Stimulated activated naive B cell treated with anti-CD40 and anti-IgM and Interleukin-4, amounts not matched to agents 10 μg/mL and 1 μg/mL and 100 μg/mL, for 72 hours (primary cell): ENCODE measurements around the gene ALPG.
"Not testable (repeated sequence)": the region's sequence is repeated elsewhere in the genome, so short reads cannot be mapped to it uniquely, and the experiment has no call there.

Source experiments
- ATAC-seq, 2 donors: fragments of 150-1000 bp; cut with Tn5 transposase; replicated peaks; 2 replicates each; pipeline ENCODE4 v1.10.0; 2021; ENCODE audit warnings: moderate library complexity in 1 of 2
- DNase-seq: peaks from one replicate; pipeline ENCODE4 v3.0.0; 2021
- H3K27ac Mint-ChIP-seq: one replicate; pipeline ENCODE4 v1.8.0; 2022; ENCODE audit warnings: mild to moderate bottlenecking, mixed read lengths
- H3K27me3 Mint-ChIP-seq, 2 donors: one replicate each; pipeline ENCODE4 v1.8.0; 2022; ENCODE audit warnings: mixed read lengths in 2 of 2
- H3K36me3 Mint-ChIP-seq, 2 donors: one replicate each; pipeline ENCODE4 v1.8.0; 2022; ENCODE audit warnings: mixed read lengths in 2 of 2, mild to moderate bottlenecking in 1 of 2
- H3K4me1 Mint-ChIP-seq, 2 donors: one replicate each; pipeline ENCODE4 v1.8.0; 2022; ENCODE audit warnings: mixed read lengths in 2 of 2, mild to moderate bottlenecking in 1 of 2
- H3K4me3 Mint-ChIP-seq, 2 donors: one replicate each; pipeline ENCODE4 v1.8.0; 2022; ENCODE audit warnings: mild to moderate bottlenecking in 2 of 2, mixed read lengths in 2 of 2, moderate library complexity in 1 of 2
- H3K9me3 Mint-ChIP-seq, 2 donors: one replicate each; pipeline ENCODE4 v1.8.0; 2022; ENCODE audit warnings: mixed read lengths in 2 of 2, mild to moderate bottlenecking in 1 of 2

The ALPG gene

GRCh38 chr2:232406556-232407310 is at the start of gene ALPG:
ALPG (plus strand) TSS chr2:232406844; CDS start chr2:232406895, 51 bp downstream.
- no peaks in the 10 kb centered on the region for H3K36me3 Mint-ChIP-seq
- no peak within 1 kb of the TSS for H3K4me3 Mint-ChIP-seq
- no peaks in the 10 kb centered on the region for H3K9me3 Mint-ChIP-seq
- H3K27me3 Mint-ChIP-seq, result peaks cover 4 to 21% of the 10 kb centered on the region in 2 donors
- no peak within 1 kb of the TSS for H3K27ac Mint-ChIP-seq
- peaks cover under 1 to 3% of the 10 kb centered on the region in 2 donors for H3K4me1 Mint-ChIP-seq
- DNase-seq, result no peak
- ATAC-seq, result no peak

DNA sequence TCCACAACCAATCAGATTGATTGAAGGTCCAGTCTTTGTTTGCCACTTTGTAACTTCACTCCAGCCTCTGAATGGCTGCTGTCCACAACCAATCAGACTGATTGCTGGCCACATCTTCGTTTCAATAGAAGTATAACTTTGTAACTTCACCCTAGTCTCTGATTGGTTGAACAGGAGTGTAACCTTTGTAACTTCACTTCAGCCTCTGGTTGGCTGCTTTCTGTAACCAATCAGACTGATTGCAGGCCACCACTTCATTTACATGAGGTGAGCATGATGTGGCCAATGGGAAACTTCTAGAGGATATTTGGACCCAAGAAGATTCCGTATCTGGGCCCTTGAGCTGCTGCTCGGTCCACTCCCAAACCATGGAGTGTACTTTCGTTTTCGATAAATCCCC is 45.0 kb upstream of the ALPG start:
- Mint-ChIP-seq H3K36me3 (peaks cover 0 to 8% of the 10 kb centered on the region in 2 donors), H3K9me3 (peaks cover 8 to 11% of the 10 kb centered on the region in 2 donors)
- ATAC-seq, result no peak

GRCh38 chr2:232362174-232362900 is 44.3 kb upstream of the ALPG start:
- Mint-ChIP-seq H3K4me1 (peaks cover 14 to 21% of the 10 kb centered on the region in 2 donors), H3K9me3 (peaks cover 7 to 8% of the 10 kb centered on the region in 2 donors), H3K4me3 (no peak overlapping the region), H3K27ac (no peak overlapping the region), H3K36me3 (peaks cover 0 to 8% of the 10 kb centered on the region in 2 donors), H3K27me3 (peaks cover 6 to 7% of the 10 kb centered on the region in 2 donors)
- ATAC-seq (no peak), DNase-seq (no peak)

More for the DNA sequence above, 45.0 kb upstream of the ALPG start:
- Mint-ChIP-seq H3K4me3 (no peak overlapping the region), H3K27ac (no peak overlapping the region), H3K4me1 (peaks cover 14 to 21% of the 10 kb centered on the region in 2 donors), H3K27me3 (peaks cover 7 to 11% of the 10 kb centered on the region in 2 donors)
- DNase-seq, result no peak

GRCh38 chr2:232363064-232363783 is 43.4 kb upstream of the ALPG start:
- peak in 1 of 2 donors; percentile 12 for ATAC-seq
- peak overlapping the region; percentile 83 to 92 for H3K4me3 Mint-ChIP-seq
- peaks cover 14 to 21% of the 10 kb centered on the region in 2 donors for H3K4me1 Mint-ChIP-seq
- H3K27me3 Mint-ChIP-seq, H3K36me3 Mint-ChIP-seq, H3K9me3 Mint-ChIP-seq, DNase-seq: not testable (repeated sequence)
- H3K27ac Mint-ChIP-seq, result peak overlapping the region; percentile 69

DNA sequence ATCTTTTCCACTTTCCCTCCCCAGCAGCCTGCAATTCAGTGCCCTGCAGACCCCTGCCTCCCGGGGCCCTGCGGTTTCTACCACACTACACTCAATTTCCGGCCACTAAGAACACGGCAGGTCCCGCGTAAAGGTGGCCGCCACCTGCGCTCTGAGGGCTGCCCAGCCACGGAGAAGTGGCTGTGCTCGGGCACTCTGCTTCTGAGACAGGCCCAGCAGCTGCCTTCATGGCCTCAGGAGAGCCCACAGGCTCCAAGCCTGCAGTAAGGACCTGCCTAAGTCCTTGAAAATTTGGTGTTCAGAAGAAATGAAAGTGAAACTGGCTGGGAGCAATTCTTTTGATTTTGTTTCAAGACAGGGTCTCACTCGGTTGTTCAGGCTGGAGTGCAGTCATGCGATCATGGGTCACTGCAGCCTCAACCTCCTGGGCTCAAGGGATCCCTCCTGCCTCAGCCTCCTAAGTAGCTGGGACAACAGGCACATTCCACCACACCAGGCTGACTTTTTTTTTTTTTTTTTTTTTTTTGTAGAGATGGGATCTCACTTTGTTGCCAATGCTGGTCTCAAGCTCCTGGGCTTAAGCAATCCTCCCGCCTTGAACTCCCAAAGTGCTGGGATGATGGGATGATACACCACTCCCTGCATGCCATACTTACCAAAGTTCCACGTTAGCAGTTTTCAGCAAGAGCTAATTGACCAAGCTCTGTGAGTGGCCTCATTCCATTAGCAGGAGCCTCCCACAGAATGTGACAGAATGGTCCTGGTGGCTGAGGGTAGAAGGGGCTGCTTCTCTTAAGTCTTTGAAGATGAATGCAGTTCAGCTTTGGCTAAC is 42.6 kb upstream of the ALPG start:
- ATAC-seq (peak; percentile 39 to 48), DNase-seq (no peak)
- peaks cover 0 to 8% of the 10 kb centered on the region in 2 donors for H3K36me3 Mint-ChIP-seq
- H3K27me3 Mint-ChIP-seq, result peaks cover 6 to 7% of the 10 kb centered on the region in 2 donors
- peaks cover 7 to 8% of the 10 kb centered on the region in 2 donors for H3K9me3 Mint-ChIP-seq
- peaks cover 14 to 21% of the 10 kb centered on the region in 2 donors for H3K4me1 Mint-ChIP-seq
- H3K4me3 Mint-ChIP-seq, result peak overlapping the region; percentile 83 to 92
- peak overlapping the region; percentile 69 for H3K27ac Mint-ChIP-seq

- H3K36me3 Mint-ChIP-seq, H3K27me3 Mint-ChIP-seq, DNase-seq, H3K9me3 Mint-ChIP-seq: not testable (repeated sequence)
- peak; percentile 5 to 13 for ATAC-seq
- Mint-ChIP-seq H3K4me1 (peaks cover 16 to 21% of the 10 kb centered on the region in 2 donors), H3K27ac (peak overlapping the region; percentile 65), H3K4me3 (peak overlapping the region in 1 of 2 donors; percentile 39)
These were observed 41.6 kb upstream of the ALPG start for GRCh38 chr2:232364806-232365594.

GRCh38 chr2:232365621-232366321 is 40.9 kb upstream of the ALPG start:
- ATAC-seq (peak; percentile 77 to 81), DNase-seq (no peak)
- Mint-ChIP-seq H3K36me3 (peaks cover 0 to 8% of the 10 kb centered on the region in 2 donors), H3K9me3 (peaks cover 7 to 8% of the 10 kb centered on the region in 2 donors), H3K27ac (no peak overlapping the region), H3K27me3 (peaks cover 6 to 7% of the 10 kb centered on the region in 2 donors), H3K4me1 (peaks cover 16 to 21% of the 10 kb centered on the region in 2 donors), H3K4me3 (no peak overlapping the region)

DNA sequence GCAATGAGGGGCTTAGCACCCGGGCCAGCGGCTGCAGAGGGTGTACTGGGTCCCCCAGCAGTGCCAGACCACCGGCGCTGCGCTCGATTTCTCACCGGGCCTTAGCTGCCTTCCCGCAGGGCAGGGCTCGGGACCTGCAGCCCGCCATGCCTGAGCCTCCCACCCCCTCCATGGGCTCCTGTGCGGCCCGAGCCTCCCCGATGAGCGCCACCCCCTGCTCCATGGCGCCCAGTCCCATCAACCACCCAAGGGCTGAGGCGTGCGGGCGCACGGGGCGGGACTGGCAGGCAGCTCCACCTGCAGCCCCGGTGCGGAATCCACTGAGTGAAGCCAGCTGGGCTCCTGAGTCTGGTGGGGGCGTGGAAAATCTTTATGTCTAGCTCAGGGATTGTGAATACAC is 40.2 kb upstream of the ALPG start:
- ATAC-seq, H3K27ac Mint-ChIP-seq, H3K4me3 Mint-ChIP-seq: not testable (repeated sequence)

DNA sequence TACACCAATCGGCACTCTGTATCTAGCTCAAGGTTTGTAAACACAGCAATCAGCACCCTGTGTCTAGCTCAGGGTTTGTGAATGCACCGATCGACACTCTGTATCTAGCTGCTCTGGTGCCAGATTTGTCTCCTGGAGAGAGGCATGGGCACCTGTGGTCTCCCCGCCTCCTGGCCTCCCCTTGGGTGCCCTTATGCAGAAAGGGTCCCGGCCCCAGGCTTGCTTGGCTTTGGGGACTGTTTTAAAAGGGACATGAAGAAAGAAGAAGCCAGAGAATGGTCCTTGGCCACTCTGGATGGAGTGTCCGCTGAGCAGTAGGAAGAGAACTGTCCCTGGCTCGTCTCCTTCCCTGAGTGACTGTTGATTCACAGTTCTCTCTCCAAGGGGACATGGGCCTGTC is 39.6 kb upstream of the ALPG start:
- Mint-ChIP-seq H3K4me1 (peaks cover 19 to 21% of the 10 kb centered on the region in 2 donors), H3K27ac (no peak overlapping the region), H3K9me3 (peaks cover 5% of the 10 kb centered on the region in 2 donors), H3K36me3 (peaks cover 0 to 5% of the 10 kb centered on the region in 2 donors), H3K4me3 (no peak overlapping the region), H3K27me3 (peaks cover 6 to 7% of the 10 kb centered on the region in 2 donors)
- DNase-seq (no peak), ATAC-seq (no peak)

More for the DNA sequence above, 40.2 kb upstream of the ALPG start:
- H3K9me3 Mint-ChIP-seq, H3K27me3 Mint-ChIP-seq, H3K36me3 Mint-ChIP-seq, DNase-seq: not testable (repeated sequence)
- peaks cover 16 to 21% of the 10 kb centered on the region in 2 donors for H3K4me1 Mint-ChIP-seq

- H3K36me3 Mint-ChIP-seq, result no peaks in the 10 kb centered on the region
- ATAC-seq (no peak), DNase-seq (no peak)
- H3K27ac Mint-ChIP-seq, result no peak overlapping the region
- H3K9me3 Mint-ChIP-seq, result no peaks in the 10 kb centered on the region
- H3K27me3 Mint-ChIP-seq, result peaks cover 6 to 7% of the 10 kb centered on the region in 2 donors
- H3K4me1 Mint-ChIP-seq, result peaks cover 19 to 21% of the 10 kb centered on the region in 2 donors
- H3K4me3 Mint-ChIP-seq, result no peak overlapping the region
These were observed 38.9 kb upstream of the ALPG start for GRCh38 chr2:232367591-232368233.

GRCh38 chr2:232368311-232368731 is 38.3 kb upstream of the ALPG start:
- DNase-seq, result no peak
- Mint-ChIP-seq H3K27me3 (peaks cover 6 to 7% of the 10 kb centered on the region in 2 donors), H3K4me1 (peaks cover 19 to 21% of the 10 kb centered on the region in 2 donors), H3K4me3 (no peak overlapping the region), H3K36me3 (no peaks in the 10 kb centered on the region), H3K27ac (no peak overlapping the region), H3K9me3 (no peaks in the 10 kb centered on the region)
- no peak for ATAC-seq
